GM21529 (cell line): ENCODE data around the gene PRDX3.

Experiments
- ATAC-seq: cut with Tn5 transposase; IDR thresholded peaks from one replicate; pipeline ENCODE4 v1.9.1; 2021; ENCODE audit not compliant: unreplicated experiment

Gene PRDX3

GRCh38 chr10:119178372-119179119, at the start of gene PRDX3:
Gene PRDX3, minus strand, starts transcription at chr10:119178812. Its CDS starts 22 bp downstream, at chr10:119178790.
- ATAC-seq, result peak; percentile 91

DNA sequence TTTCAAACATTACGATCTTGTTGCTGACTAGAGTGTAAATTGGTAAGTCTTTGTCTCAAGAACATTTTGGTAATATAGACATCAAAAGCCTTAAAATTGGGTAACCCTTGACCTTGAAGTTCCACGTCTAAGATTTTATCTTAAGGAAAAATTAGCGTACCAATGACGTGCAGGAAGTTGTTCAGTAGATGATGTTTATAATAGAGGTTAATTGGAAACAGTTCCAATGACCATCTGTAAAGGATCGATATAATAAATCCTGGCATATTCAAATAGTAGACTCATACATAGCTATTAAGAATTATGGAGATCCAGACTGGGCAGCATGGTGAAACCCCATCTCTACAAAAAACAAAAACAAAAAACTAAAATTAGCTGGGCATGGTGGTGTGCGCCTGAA, 49.2 kb upstream of the PRDX3 start:
- ATAC-seq, result no peak

DNA sequence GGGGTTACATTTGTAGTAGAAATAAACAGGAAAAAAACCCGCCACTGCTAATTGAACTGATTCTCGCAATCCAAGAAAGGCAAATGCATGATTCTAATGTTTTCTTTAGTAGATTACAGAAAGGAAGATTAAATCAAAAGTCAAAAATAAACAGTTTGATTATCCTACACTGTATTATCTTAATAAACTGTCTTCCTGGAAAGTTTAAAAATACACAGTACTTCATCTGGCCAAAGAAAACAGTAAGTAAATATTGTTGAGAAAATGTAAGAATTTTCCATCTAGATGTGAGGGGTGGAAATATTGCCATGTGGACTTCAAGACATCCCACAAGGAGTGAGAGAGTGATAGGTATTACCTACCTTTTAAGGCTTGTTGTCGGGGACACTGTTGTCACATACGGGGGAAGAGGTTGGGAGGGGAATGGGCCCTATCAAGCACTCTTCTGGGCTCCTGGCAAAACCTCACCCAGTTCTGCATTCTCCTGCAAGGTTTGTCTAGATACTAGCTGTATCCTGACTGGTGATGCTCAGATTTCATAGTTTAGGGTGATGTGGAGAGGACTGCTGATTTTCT, 46.6 kb upstream of the PRDX3 start:
- ATAC-seq, result no peak

DNA sequence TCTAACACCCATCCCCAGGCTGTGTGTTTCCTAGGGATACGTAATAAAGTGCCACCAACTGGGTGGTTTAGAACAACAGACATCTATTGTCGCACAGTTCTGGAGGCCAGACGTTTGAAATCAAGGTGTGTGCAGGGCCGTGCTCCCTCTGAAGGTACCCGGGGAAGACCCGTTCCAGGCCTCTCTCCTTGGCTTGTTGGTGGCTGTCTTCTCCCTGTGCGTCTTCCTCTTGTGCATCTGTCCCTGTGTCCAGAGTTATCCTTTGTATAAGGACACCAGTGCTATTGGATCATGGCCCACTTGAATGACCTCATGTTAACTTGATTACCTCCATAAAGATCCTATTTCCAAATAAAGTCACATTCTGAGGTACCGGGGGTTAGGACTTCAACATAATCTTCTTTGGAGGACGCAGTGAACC, 44.4 kb upstream of the PRDX3 start:
- no peak for ATAC-seq

DNA sequence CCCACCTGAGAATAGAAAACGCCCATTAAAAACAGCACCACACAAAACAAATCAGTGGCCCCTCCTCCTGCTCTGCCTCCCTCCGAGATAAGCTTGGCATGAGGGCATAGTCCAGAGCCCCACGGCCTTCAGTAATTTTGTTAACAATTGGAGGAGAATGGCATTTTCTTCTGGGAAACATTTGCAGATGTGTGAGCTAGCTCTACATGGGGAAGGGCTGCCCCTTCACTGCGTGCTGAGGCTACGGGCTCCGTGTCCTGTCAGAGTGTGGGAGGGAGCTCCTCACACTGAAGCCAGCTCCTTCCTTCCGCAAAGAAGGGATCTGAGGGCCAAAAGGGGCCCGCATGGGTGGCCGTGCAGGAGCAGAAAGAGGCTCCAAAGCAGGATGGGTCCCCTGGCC, 43.9 kb upstream of the PRDX3 start:
- no peak for ATAC-seq

DNA sequence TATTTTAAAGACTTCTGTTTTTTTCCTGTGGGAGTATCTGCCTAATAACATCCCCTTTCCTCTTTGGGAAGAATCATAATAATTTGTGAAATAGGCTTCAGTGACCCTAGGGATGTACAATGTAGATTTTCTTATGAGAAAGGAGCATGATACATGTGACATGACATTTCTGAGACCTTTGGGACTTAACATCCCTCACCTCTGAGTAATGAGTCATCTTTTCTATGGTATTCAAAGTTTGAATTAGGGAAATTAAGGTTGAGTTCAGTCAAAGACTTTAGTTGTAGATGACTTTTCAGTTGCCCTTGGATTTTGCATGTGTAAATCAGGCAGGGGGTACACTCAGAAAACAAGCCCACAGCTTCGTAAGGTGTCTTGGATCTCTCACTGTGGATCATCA, 43.1 kb upstream of the PRDX3 start:
- no peak for ATAC-seq

DNA sequence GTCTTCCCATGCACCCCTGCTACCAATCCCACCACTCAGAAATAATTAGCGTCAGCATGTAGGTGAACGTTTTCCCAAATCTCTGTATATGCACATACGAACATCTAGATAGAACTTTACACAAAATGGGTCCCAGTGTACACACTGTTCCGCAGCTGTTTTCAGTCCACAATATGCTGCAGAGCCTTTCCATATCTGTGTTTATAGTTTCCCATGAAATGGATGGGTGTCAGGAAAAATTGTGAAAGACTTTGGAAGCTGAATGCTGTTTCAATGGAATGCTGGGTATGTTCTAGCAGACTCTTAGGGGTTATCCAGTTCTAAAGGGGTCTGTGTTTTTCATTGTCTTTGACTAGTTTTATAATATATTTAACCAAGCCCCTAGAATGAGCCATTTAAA, 42.6 kb upstream of the PRDX3 start:
- ATAC-seq, result no peak

DNA sequence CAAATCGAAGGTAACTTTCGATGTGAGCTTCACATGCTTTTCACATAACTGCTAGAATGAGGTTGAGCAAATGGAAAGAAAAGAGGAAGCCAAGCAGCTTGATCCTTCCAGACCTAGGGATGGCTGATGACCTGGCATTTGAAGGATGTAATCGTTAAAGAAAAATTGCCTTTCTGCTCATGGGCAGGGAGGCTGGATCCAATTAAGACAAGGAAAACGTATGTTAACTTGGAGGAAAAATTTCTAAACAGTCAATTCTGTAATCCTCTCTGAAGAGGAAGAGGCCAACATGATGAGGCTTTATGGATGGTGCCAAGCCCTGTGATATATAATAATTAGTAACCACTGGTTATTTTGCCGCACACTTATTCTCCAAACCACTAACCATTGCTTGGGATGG, 41.3 kb upstream of the PRDX3 start:
- no peak for ATAC-seq

DNA sequence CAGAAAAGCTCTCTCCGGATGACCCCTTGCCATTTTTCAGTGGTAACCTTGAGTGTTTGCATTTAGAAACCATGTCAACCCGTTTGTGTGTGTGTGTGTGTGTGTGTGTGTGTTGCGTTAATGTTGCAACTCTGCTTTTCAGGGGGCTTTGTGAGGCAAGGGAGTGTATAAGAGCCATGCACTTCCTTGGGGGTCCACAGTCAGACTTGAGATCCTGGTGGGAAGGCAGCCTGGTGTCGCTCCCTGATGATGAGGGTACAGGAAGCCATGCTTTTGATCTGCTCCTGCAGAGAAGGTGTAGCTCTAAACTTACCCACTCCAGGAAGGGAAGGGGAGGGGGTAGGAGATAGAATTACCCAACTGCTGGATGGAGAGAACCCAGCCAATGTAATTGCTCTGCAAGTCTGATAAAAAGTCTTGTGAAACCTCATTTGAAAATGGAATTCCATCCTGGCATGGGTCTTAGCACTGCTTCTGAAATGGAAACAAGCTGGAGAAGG, 39.4 kb upstream of the PRDX3 start:
- no peak for ATAC-seq

GRCh38 chr10:119217401-119217800, 38.8 kb upstream of the PRDX3 start:
- no peak for ATAC-seq

GRCh38 chr10:119216127-119216526, 37.5 kb upstream of the PRDX3 start:
- ATAC-seq, result no peak

DNA sequence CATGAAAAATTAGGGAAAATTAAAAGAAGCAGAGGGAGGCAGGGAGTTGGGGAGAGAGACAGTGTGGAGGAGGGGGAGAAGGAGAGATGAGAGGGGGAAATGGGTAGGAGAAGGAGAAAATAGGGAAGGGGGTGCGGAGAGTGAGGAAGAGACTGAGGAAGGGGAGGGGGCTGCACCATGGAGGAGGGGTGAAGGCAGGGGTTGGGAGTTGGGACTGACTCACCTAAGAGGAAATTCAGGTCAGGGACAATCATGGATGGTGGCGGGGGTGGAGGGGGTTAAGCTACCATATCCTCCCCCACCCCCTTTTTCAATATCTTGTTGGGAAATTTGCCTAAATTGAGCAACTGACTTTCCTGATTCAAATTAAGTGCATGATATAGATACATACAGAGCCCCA, 36.8 kb upstream of the PRDX3 start:
- ATAC-seq, result no peak

DNA sequence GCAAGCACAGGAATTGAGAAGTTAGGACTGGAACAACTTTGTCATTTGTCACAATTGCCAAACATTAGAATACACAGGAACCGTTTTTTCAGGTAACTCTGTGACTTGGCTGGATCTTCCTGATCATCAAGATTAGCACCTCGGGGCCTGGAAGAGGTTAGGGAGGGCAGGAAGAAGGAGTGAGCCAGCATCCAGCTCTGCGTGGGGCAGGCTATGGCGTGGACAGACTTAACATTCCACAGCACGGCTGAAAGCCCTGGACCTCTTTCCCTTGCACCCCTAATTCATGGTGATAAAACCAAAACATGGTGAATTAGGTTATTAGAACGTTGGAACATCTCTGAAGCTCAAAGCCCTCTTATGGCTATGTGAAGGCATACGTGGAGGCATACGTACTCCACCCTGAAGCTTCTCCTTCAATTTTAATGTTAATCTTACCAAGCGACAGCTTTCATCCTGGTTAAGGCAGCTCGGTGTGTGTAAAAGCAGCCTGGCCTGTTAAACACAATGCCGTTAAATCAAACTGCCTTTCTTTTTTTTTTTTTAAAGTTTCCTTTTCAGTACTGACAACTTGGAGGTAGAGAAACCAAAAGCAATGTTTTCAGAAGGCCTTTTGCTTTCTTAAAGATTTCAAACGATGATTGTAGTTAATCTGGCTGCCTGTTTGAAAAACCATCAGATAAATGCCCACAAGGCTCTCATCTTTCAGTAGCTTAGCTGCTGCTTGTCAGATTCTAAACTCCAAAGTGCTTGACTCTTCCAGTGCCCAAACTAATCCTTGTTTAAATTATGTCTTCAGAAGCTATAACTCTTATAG, 33.2 kb upstream of the PRDX3 start:
- no peak for ATAC-seq

DNA sequence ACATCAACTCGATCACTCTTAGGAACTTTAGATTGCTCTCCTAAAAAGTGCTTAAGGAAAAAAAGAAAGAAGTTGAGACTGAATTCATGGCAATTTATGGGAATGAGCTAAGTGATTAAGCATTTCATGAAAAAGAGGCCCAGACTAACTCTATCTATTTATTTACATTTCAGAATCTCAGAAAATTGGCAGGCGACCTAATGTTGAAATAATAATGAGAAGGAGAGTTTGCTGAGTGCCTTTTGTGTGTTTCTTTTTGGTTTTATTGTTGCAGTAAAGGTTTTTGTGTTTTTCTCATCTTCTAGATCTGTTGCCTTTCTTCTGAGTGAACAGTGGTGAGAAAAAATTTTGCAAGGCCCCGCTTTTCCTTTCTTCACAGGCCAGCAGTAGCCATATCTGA, 32.6 kb upstream of the PRDX3 start:
- no peak for ATAC-seq

DNA sequence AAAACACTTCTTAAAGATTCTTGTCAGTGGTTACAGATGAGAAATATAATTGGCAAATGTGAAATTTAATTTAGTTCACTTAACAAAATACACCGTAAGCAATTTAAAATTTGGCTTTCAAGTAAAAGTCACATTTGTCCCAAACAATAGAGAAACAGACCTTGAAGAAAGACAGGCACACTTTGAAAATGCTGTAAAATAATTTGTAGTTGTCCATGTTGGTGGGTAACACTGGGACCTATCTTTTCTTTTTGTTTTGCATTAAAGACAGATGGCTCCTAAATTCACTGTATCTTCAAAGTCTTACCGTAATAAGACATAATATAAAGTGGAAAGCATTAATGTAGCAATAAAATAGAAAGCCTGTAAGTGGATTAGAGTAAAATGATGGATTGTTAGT, 32.0 kb upstream of the PRDX3 start:
- ATAC-seq, result no peak

DNA sequence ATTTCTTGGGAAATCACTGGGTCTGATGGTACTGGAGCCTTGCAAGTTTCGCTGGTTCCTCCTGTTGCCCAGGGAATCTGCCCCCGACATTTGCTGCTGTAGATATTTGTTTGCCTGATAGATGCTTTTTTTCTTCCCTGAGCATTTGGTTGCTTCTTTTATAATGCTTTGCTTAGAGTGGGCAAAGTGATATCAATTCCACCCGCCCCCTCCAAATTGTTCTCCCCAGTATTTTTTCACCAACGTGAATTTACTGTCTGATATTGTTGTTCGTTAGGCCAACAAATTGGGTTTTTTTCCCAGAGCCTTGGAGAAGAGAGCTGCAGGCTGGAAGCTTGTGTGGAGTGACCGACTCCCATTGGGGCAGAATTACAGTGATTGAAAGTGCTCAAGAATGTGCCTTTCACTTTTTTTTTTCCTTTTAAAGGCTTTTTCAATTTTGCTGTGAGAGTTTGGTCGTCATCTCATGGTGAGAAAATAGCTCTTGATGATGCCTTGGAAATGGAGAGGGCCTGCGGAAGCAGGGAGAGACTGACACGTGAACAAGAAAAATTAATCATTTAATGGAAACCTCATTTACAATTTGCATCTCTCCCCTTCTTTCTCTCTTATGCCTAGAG, 31.2 kb upstream of the PRDX3 start:
- ATAC-seq, result no peak

- ATAC-seq, result no peak
These were observed 30.6 kb upstream of the PRDX3 start for GRCh38 chr10:119209035-119209735.

DNA sequence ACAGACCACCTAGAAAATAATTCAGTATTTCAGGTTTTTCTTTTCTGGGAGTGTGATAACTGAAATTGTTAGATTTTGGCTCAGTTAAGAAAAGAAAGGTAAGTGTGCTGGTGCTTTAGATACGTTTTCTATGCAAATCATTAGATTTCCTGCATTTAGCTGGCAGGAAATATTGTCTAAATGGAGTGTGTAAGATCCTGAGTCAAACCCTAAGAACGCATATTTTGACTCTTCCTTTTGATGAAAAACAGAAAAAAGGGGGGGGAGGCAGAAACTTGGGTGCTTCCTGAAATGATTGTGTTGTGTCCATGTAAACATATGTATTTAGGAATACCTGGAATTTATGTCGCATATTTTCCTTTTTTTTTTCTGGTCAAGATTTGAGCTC, 29.9 kb upstream of the PRDX3 start:
- ATAC-seq, result no peak

DNA sequence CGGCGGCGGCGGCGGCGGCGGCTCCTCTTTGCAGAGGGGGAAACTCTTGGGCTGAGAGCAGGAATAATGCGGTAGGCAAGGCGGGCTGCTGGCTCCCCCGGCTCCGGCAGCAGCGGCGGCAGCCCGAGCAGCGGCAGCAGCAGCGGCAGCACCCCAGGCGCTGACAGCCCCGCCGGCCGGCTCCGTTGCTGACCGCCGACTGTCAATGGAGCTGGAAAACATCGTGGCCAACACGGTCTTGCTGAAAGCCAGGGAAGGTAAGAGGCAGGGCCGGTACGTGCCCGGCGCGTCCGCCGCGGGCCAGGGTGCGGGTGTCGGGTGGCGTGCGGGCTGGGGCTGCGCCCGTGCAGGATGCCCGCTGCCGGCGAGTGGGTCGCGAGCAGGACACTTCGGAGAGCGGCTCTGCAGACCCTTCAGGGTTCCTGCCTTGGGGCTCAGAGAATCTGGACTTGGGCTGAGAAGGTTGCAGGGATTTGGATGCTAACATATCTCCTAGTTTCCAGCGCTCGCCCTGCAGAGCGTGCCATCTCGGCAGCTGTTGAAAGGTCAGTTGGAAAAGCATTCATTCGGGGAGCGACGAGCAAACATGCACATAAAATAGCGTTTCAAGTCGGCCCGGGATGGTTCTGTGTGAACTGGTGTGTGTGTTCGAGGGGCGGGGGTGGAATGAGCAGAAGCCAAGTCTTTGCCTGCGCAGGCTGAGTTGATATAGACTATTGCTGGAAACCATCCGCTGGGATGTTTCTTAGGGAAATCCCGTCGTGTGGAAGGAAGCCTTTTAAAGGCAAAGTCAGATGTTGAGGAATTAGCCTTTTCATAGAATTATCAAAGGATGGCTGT, 29.3 kb upstream of the PRDX3 start:
- peak; percentile 3 for ATAC-seq

DNA sequence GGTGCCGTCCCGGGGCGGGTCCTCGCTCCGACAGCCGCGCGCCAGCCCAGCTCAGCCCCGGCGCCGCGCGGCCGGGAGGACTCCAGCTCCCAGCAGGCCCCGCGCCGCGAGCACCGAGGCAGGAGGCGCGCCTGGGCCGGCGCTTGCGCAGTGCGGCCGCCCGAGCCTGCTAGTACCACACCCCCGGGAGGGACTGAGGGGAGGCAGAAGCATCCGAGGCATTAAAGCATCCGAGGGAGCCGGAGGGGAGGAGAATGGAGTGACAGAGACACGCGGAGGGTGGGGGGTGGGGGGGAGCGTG, 28.7 kb upstream of the PRDX3 start, which contains the start of gene GRK5:
GRK5 (plus strand) TSS at position 206 of the 301 bp plus-strand sequence. CDS start 347 bp downstream, outside the sequence.
- ATAC-seq, result peak; percentile 74
